T follicular helper cell (primary cell): ENCODE measurements around the gene ADAM8.

Experiments used
- DNase-seq: peaks from one replicate; pipeline ENCODE4 v3.0.0-alpha.2; 2020; ENCODE audit warnings: low read depth

ADAM8 gene

DNA sequence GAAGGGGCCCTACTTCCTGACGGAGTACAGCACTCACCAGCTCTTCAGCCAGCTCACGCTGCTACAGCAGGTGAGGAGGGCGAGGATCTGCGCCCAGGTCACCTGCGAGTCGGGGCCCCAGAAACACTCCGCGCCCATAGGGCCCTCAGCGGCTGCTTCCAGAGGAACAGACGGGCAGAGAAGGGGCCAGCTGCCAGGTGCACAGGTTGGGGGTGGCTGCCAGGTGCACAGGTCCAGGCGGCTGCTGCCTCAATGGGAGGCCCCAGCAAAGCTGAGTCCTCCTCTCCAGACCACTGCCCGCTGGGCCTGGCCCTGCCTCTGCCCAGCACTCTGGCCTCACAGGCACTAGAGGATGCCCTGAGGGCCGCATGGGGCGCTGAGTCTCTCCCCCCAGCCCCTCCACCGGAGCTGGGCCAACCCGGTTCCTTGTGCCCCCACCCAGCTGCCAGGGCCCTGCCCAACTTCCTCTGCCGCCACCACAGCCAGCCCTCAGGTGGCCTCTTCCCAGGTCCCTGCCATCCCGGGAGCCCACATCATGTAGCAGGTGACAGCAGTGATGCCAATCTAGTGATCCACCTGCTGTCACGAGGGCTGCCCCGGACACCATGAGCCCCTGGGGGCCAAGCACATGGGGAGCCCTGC, 63.7 kb downstream of the ADAM8 start:
- no peak for DNase-seq
